Mucosa of descending colon (tissue), 3 donors: ENCODE data around the gene EGR2. TPM values are rescaled to one million over a fixed set of nuclear protein-coding genes. Genes with fewer than 3 reads are reported as not detected.

ENCODE experiments used
- ATAC-seq: fragments of 200-7000 bp; cut with Tn5 transposase; one replicate; pipeline ENCODE4 v1.9.1; 2020; ENCODE audit warnings: mild to moderate bottlenecking, moderate library complexity
- DNase-seq, 3 donors: peaks; one replicate each; pipeline ENCODE4 v3.0.0-alpha.2; 2020
- H3K36me3 ChIP-seq: fragments of 200-600 bp; one replicate; pipeline ENCODE4 v1.8.0; 2021; ENCODE audit warnings: low read depth, mild to moderate bottlenecking
- H3K4me1 ChIP-seq: fragments of 200-600 bp; one replicate; pipeline ENCODE4 v1.8.0; 2021; ENCODE audit warnings: low read depth, mild to moderate bottlenecking
- H3K4me3 ChIP-seq: fragments of 200-600 bp; one replicate; pipeline ENCODE4 v1.8.0; 2021; ENCODE audit warnings: mild to moderate bottlenecking
- H3K9me3 ChIP-seq: fragments of 200-600 bp; one replicate; pipeline ENCODE4 v1.8.0; 2021; ENCODE audit warnings: mild to moderate bottlenecking
- intact Hi-C, 2 donors: fragments of 100-400 bp; cut with DNase I in 1 of 2; cut with micrococcal nuclease in 1 of 2; formaldehyde crosslinking; loops; one replicate each; pipeline versions ENCODE4 v1.11.0 to v1.11.1; 2022; cut with DNase I, micrococcal nuclease
- total RNA-seq, 3 donors: library from RNA; stranded (reverse); fragmentation: NEBNext Ultra II Directional in 2 of 3; extraction: Animal tissue kit (Norgen Biotek cat#: 25700) in 2 of 3; gene quantifications; one replicate each; pipeline versions ENCODE4 v1.2.1 to v1.2.4, GENCODE V29; 2021 to 2023
- TF ChIP-seq, protein P1 (sequence below): fragments of 200-600 bp; IDR thresholded peaks from one replicate; pipeline ENCODE4 v1.8.0; 2022; ENCODE audit warnings: antibody characterized with exemption, mild to moderate bottlenecking
- donor health status: DM: no; HTN: no; CAD: no; lungs with moderate emphysema.
- donor health status: DM: no; HTN: no; CAD: no.
- donor health status: DM: no; HTN: yes; CAD: no.

EGR2 gene
- total RNA-seq, 3 donors from 2014 or later: 0.36 to 5.5 (median 0.75) TPM

DNA sequence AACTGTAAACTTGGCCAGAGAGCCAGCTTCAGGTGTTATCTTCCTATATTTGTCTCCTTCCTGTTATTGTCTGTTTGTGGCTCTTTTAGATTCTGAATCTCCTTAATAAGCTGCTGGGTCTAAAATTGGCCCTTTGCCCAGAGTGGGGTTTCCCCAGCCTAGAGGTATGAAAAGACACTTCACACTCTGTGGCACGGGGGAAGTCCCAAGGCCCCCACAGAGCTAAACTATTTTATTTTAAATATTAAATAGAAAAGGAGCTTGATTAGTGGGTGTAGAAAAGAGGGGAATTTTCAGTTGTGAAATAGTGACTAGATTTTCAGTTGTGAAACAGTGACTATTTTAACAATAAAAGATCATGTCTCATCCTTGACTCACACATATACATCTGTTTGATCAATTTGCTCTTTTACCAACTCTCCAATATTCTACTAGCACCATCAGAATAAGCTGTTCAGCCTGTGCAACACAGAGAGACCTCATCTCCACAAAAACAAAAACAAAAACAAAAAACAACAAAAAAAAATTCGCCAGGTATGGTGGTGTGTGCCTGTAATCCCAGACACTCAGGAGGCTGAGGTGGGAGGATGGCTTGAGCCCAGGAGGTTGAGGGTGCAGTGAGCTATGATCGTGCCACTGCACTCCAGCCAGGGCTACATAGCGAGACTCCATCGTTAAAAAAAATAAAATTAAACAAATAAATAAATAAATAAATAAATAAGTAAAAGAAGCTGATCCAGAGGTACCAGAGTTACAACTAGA is 36.5 kb downstream of the EGR2 start:
- TF ChIP-seq, protein P1, sequence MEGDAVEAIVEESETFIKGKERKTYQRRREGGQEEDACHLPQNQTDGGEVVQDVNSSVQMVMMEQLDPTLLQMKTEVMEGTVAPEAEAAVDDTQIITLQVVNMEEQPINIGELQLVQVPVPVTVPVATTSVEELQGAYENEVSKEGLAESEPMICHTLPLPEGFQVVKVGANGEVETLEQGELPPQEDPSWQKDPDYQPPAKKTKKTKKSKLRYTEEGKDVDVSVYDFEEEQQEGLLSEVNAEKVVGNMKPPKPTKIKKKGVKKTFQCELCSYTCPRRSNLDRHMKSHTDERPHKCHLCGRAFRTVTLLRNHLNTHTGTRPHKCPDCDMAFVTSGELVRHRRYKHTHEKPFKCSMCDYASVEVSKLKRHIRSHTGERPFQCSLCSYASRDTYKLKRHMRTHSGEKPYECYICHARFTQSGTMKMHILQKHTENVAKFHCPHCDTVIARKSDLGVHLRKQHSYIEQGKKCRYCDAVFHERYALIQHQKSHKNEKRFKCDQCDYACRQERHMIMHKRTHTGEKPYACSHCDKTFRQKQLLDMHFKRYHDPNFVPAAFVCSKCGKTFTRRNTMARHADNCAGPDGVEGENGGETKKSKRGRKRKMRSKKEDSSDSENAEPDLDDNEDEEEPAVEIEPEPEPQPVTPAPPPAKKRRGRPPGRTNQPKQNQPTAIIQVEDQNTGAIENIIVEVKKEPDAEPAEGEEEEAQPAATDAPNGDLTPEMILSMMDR: no peak
- intact Hi-C loops: no loop called here
- Histone ChIP-seq H3K4me3 (no peak overlapping the region), H3K36me3 (no peaks in the 10 kb centered on the region), H3K4me1 (no peaks in the 10 kb centered on the region), H3K9me3 (no peaks in the 10 kb centered on the region)
- DNase-seq (peak in 1 of 3 donors; percentile 60), ATAC-seq (peak; percentile 71)

DNA sequence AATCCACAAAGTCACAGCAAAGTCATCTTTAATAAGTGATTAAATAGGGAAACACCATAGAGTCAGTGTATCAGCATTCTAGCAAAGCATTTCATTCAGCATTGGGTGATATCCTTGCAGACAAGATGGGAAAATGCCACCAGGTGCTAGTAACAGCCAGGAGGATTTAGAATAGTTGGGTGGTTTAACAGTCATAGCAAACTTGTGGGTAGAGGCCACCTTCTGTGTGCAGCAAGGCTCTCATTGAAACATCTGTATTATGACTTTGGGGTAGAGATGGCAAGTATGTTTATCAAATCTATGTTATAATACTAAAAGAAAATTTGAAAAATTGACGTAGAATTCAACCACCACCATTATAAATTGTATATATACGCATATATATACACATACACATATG is 38.0 kb downstream of the EGR2 start:
- Histone ChIP-seq H3K36me3 (no peaks in the 10 kb centered on the region), H3K9me3 (no peaks in the 10 kb centered on the region), H3K4me3 (no peak overlapping the region), H3K4me1 (no peaks in the 10 kb centered on the region)
- ATAC-seq: no peak
- intact Hi-C loops: no loop called here
- TF ChIP-seq, protein P1: no peak
- DNase-seq: no peak

DNA sequence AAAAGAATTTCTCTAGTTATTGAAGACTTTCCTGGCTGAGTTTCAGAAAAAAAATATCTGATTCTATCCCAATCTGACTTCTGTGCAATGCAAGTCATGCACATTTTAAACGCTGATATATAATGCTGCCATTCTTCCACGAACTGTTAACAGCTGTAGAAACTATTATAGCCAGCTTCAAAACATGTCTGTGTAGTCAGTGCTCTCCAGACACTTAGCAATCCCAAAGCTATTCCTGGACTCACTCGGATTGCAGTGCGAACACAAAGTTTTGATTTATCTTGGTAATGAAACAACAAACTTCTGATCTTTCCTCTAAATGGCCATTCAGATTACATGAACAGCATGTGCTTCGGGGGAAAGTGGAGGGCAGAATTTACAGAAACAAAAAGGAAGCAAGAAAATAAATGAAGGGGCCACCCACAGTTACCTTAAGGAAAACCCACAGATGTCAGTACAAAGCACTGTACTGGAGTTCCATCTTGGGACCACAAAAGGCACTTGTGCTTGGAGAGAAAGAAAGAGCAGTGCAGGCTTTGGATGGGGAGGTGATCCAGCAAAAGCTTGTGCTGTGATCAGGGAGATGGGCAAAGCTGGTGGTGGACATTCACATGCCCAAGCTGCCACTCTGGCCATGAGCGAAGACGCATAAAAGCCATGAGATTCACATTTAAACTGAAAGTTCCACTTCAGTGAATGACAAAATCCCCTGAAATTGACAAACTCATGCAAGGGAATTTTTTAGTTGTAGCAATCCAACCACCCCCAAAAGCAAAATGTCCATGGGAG is 43.8 kb downstream of the EGR2 start:
- ATAC-seq (no peak), DNase-seq (no peak)
- TF ChIP-seq, protein P1: no peak
- Histone ChIP-seq H3K9me3 (no peaks in the 10 kb centered on the region), H3K36me3 (no peaks in the 10 kb centered on the region), H3K4me3 (no peak overlapping the region), H3K4me1 (no peaks in the 10 kb centered on the region)
- intact Hi-C loops: no loop called here

DNA sequence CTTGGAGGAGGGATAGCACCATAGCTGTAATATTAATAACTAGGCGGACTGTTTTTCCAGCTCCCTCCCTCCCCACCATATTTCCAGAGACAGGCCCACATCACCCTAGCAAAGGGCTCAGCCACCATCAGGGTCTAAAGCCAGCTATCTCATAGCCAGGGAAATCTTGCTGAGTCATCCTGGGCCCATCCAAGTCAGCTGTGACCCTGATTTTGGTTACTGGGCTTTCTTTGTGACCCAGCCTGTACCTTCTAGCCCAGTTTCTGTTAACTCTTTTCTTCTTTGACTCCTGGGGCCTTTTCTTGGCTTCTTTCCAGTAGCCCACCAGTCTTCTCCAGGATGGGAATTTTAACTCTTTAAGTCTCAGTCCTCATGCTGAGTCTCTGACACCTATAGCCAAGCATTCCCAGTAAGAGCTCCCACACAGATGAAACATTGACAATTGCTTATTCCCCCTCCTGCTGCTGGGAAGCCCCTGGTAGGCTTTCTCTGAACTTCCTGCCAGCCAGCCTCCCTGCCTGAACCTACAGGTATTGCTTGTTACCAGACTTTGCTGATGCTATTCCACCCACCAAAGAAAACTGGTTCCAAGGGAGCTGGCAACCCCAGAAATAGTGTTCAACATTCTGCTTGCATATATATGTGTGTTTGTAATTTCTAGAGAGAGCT is 46.5 kb downstream of the EGR2 start:
- ATAC-seq: no peak
- H3K4me1 ChIP-seq: no peaks in the 10 kb centered on the region
- TF ChIP-seq, protein P1: no peak
- no peaks in the 10 kb centered on the region for H3K36me3 ChIP-seq
- no peak overlapping the region for H3K4me3 ChIP-seq
- H3K9me3 ChIP-seq: no peaks in the 10 kb centered on the region
- no peak for DNase-seq
- intact Hi-C loops: no loop called here

DNA sequence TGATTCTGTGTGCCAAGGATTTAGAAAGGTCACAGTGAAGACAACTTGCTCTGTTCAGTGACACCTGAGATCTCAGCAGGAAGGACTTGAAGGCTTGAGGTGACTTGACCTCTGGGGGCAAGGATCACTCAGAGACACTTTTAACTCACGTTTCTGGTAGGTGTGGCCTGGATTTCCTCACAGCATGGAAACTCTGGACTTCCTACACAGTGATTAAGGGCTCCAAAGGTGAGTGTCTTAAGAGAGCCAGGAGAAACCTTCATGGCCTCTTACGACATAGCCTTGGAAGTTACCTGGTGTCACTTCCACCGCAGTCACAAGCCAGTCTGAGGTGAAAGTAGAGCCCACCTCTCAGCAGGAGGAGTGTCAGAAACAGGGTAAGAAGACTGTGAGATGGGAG is 49.8 kb downstream of the EGR2 start:
- H3K4me3 ChIP-seq: no peak overlapping the region
- intact Hi-C loops: no loop called here
- TF ChIP-seq, protein P1: no peak
- no peaks in the 10 kb centered on the region for H3K9me3 ChIP-seq
- no peaks in the 10 kb centered on the region for H3K4me1 ChIP-seq
- DNase-seq (no peak), ATAC-seq (no peak)
- no peaks in the 10 kb centered on the region for H3K36me3 ChIP-seq
